GM23338 (cell line): Measurements from ENCODE around the gene RSU1. TPM values are rescaled to one million over a fixed set of nuclear protein-coding genes. Genes with fewer than 3 reads are reported as not detected.

Experiments used
- ATAC-seq: fragments of 200-7000 bp; cut with Tn5 transposase; 3 replicates; pipeline ENCODE4 v1.9.1; 2020
- DNase-seq: peaks from one replicate; pipeline ENCODE4 v3.0.0-alpha.2; 2015; ENCODE audit warnings: low spot score
- H2AFZ ChIP-seq: fragments of 200-600 bp; sonication (generic); 2 replicates; pipeline ENCODE4 v1.8.0; 2016; ENCODE audit warnings: antibody characterized with exemption, mild to moderate bottlenecking, moderate library complexity
- H3F3A ChIP-seq: fragments of 200-600 bp; sonication (generic); replicated peaks from 2 replicates; pipeline ENCODE4 v1.8.0; 2017; ENCODE audit warnings: antibody characterized with exemption, mixed run types, low read depth
- H3K27ac ChIP-seq: fragments of 200-600 bp; sonication (generic); 2 replicates; pipeline ENCODE4 v1.6.1; 2016; ENCODE audit warnings: low read depth
- H3K27me3 ChIP-seq: fragments of 200-600 bp; sonication (generic); 2 replicates; pipeline ENCODE4 v1.8.0; 2016; ENCODE audit warnings: mild to moderate bottlenecking, mixed run types, moderate library complexity; ENCODE audit not compliant: insufficient read depth
- H3K36me3 ChIP-seq: fragments of 200-600 bp; sonication (generic); 2 replicates; pipeline ENCODE4 v1.8.0; 2016; ENCODE audit warnings: mild to moderate bottlenecking; ENCODE audit not compliant: insufficient read depth
- H3K4me1 ChIP-seq: fragments of 200-600 bp; sonication (generic); 2 replicates; pipeline ENCODE4 v1.8.0; 2016; ENCODE audit warnings: mild to moderate bottlenecking, moderate library complexity; ENCODE audit not compliant: insufficient read depth
- H3K4me2 ChIP-seq: fragments of 200-600 bp; sonication (generic); 2 replicates; pipeline ENCODE4 v1.7.1; 2017; ENCODE audit warnings: mixed run types
- H3K4me3 ChIP-seq: fragments of 200-600 bp; sonication (generic); 2 replicates; pipeline ENCODE4 v1.6.1; 2016; ENCODE audit warnings: mixed run types
- H3K79me2 ChIP-seq: fragments of 200-600 bp; sonication (generic); replicated peaks from 2 replicates; pipeline ENCODE4 v1.8.0; 2017; ENCODE audit warnings: mild to moderate bottlenecking; ENCODE audit not compliant: insufficient read depth
- H3K9me2 ChIP-seq: fragments of 200-600 bp; sonication (generic); 2 replicates; pipeline ENCODE4 v1.8.0; 2017; ENCODE audit not compliant: insufficient read depth
- H4K20me1 ChIP-seq: fragments of 200-600 bp; sonication (generic); replicated peaks from 2 replicates; pipeline ENCODE4 v1.8.0; 2017; ENCODE audit warnings: mild to moderate bottlenecking; ENCODE audit not compliant: insufficient read depth
- H3K27ac Mint-ChIP-seq: 2 replicates; pipeline ENCODE4 v1.8.0; 2020; ENCODE audit warnings: inconsistent platforms, mild to moderate bottlenecking, moderate library complexity, mixed read lengths
- H3K27me3 Mint-ChIP-seq: 3 replicates; pipeline ENCODE4 v1.8.0; 2022; ENCODE audit warnings: low read depth, mild to moderate bottlenecking, moderate library complexity, mixed read lengths, inconsistent platforms; ENCODE audit not compliant: insufficient read depth, poor library complexity
- H3K36me3 Mint-ChIP-seq: 3 replicates; pipeline ENCODE4 v1.8.0; 2021; ENCODE audit warnings: low read depth, mild to moderate bottlenecking, inconsistent platforms, moderate library complexity, mixed read lengths
- H3K4me1 Mint-ChIP-seq: 3 replicates; pipeline ENCODE4 v1.8.0; 2020; ENCODE audit warnings: mild to moderate bottlenecking, inconsistent platforms, mixed read lengths
- H3K4me3 Mint-ChIP-seq: 3 replicates; pipeline ENCODE4 v1.8.0; 2021; ENCODE audit warnings: moderate library complexity, mild to moderate bottlenecking, inconsistent platforms, mixed read lengths
- H3K9me3 Mint-ChIP-seq: 3 replicates; pipeline ENCODE4 v1.8.0; 2020; ENCODE audit warnings: moderate library complexity, mild to moderate bottlenecking, inconsistent platforms, mixed read lengths
- CREB1 ChIP-seq: fragments of 250-450 bp; sonication (Bioruptor Pico); IDR thresholded peaks from 2 replicates; pipeline ENCODE4 v1.5.0; 2020; ENCODE audit warnings: low read depth, mild to moderate bottlenecking, moderate library complexity
- CTCF ChIP-seq, 2 experiments: fragments of 200-600 bp in 1 of 2; sonication (generic) in 1 of 2; conservative IDR thresholded peaks; 2 replicates each; pipeline versions ENCODE4 v1.5.1 to v1.6.1; 2016 to 2017; ENCODE audit warnings: antibody characterized with exemption in 2 of 2, low read depth in 2 of 2, mild to moderate bottlenecking in 2 of 2, moderate library complexity in 1 of 2
- ETS1 ChIP-seq: IDR thresholded peaks from 2 replicates; pipeline ENCODE4 v1.6.1; 2016; ENCODE audit warnings: antibody characterized with exemption
- EZH2 ChIP-seq: fragments of 200-600 bp; sonication (generic); IDR thresholded peaks from one replicate; pipeline ENCODE4 v1.8.0; 2017; ENCODE audit warnings: antibody characterized with exemption, mild to moderate bottlenecking, low read depth; ENCODE audit not compliant: unreplicated experiment
- EZH2phosphoT487 ChIP-seq: fragments of 200-600 bp; sonication (generic); IDR thresholded peaks from one replicate; pipeline ENCODE4 v1.8.1; 2018; ENCODE audit warnings: antibody characterized with exemption; ENCODE audit not compliant: unreplicated experiment
- JUNB ChIP-seq: IDR thresholded peaks from one replicate; pipeline ENCODE4 v1.6.1; 2016; ENCODE audit warnings: antibody characterized with exemption; ENCODE audit not compliant: unreplicated experiment
- NANOG ChIP-seq: IDR thresholded peaks from 2 replicates; pipeline ENCODE4 v1.6.1; 2016; ENCODE audit warnings: antibody characterized with exemption, borderline replicate concordance
- POLR2AphosphoS5 ChIP-seq: IDR thresholded peaks from 2 replicates; pipeline ENCODE4 v1.6.1; 2016; ENCODE audit warnings: antibody characterized with exemption, low read depth
- REST ChIP-seq: IDR thresholded peaks from one replicate; pipeline ENCODE4 v1.6.1; 2018; ENCODE audit warnings: antibody characterized with exemption; ENCODE audit not compliant: unreplicated experiment
- STAT1 ChIP-seq: IDR thresholded peaks from one replicate; pipeline ENCODE4 v1.6.1; 2016; ENCODE audit warnings: antibody characterized with exemption; ENCODE audit not compliant: unreplicated experiment
- ZNF114 ChIP-seq: fragments of 250-450 bp; sonication (Bioruptor Pico); IDR thresholded peaks from 2 replicates; pipeline ENCODE4 v1.5.0; 2020; ENCODE audit warnings: mild to moderate bottlenecking, moderate library complexity
- ZNF331 ChIP-seq: fragments of 250-450 bp; sonication (Bioruptor Pico); IDR thresholded peaks from 2 replicates; pipeline ENCODE4 v1.5.0; 2020; ENCODE audit warnings: low read depth, mild to moderate bottlenecking, moderate library complexity
- ZNF462 ChIP-seq: fragments of 250-450 bp; sonication (Bioruptor Pico); IDR thresholded peaks from 2 replicates; pipeline ENCODE4 v1.5.0; 2020; ENCODE audit warnings: mild to moderate bottlenecking, moderate library complexity
- polyA plus RNA-seq: library from polyadenylated mRNA; unstranded; fragments of >200 nt; fragmentation: Nextera tagmentation; extraction: Ambion mirVana; gene quantifications from 2 replicates; pipeline ENCODE4 v1.2.1, GENCODE V29; 2016
- total RNA-seq: library from RNA; depleted of rRNA; stranded (reverse); fragments of >200 nt; shearing (Covaris generic); gene quantifications from 2 replicates; pipeline ENCODE4 v1.2.3, GENCODE V29; 2014

Gene RSU1
- total and polyA plus RNA-seq, 2 experiments from 2014 or later: 62.7 to 96.2 TPM

GRCh38 chr10:16845248-16845647 is 28.0 kb upstream of the RSU1 start:
- no peak overlapping the region for H3K27ac Mint-ChIP-seq
- no peak overlapping the region for H3K27ac ChIP-seq

More at GRCh38 chr10:16845248-16845647, 28.0 kb upstream of the RSU1 start:
- H3K9me2 ChIP-seq: no peaks in the 10 kb centered on the region
- Mint-ChIP-seq H3K9me3 (no peaks in the 10 kb centered on the region), H3K27me3 (peaks cover 4% of the 10 kb centered on the region), H3K4me3 (no peak overlapping the region), H3K36me3 (no peaks in the 10 kb centered on the region), H3K4me1 (peaks cover 4% of the 10 kb centered on the region; the same call in 2 of the 3 replicates)
- H3K79me2 ChIP-seq: no peaks in the 10 kb centered on the region
- no peak for ATAC-seq
- H3K4me3 ChIP-seq: no peak overlapping the region
- H4K20me1 ChIP-seq: no peaks in the 10 kb centered on the region
- TF ChIP-seq STAT1: no peak
- TF ChIP-seq EZH2: no peak
- no peak for TF ChIP-seq ETS1
- TF ChIP-seq POLR2AphosphoS5: no peak
- no peak for TF ChIP-seq REST
- no peak for TF ChIP-seq ZNF331 (CRISPR knock-in tag)
- TF ChIP-seq NANOG: no peak
- TF ChIP-seq CTCF (conservative IDR thresholded peaks at IDR 0.05; ENCODE audit: low read depth in 2 of 2): no peak
- no peak for TF ChIP-seq EZH2phosphoT487
- no peak for TF ChIP-seq ZNF114 (CRISPR knock-in tag)
- no peak for TF ChIP-seq ZNF462
- TF ChIP-seq JUNB: no peak
- no peak for TF ChIP-seq CREB1 (CRISPR knock-in tag)
- DNase-seq: no peak
- H3K27me3 ChIP-seq: no peaks in the 10 kb centered on the region
- no peaks in the 10 kb centered on the region for H3K36me3 ChIP-seq
- no peaks in the 10 kb centered on the region for H3K4me1 ChIP-seq
- no peaks in the 10 kb centered on the region for H3F3A ChIP-seq
- H2AFZ ChIP-seq: no peak overlapping the region
- H3K4me2 ChIP-seq: no peak overlapping the region
